ENCODE data around the gene TSEN34.

The TSEN34 gene

DNA sequence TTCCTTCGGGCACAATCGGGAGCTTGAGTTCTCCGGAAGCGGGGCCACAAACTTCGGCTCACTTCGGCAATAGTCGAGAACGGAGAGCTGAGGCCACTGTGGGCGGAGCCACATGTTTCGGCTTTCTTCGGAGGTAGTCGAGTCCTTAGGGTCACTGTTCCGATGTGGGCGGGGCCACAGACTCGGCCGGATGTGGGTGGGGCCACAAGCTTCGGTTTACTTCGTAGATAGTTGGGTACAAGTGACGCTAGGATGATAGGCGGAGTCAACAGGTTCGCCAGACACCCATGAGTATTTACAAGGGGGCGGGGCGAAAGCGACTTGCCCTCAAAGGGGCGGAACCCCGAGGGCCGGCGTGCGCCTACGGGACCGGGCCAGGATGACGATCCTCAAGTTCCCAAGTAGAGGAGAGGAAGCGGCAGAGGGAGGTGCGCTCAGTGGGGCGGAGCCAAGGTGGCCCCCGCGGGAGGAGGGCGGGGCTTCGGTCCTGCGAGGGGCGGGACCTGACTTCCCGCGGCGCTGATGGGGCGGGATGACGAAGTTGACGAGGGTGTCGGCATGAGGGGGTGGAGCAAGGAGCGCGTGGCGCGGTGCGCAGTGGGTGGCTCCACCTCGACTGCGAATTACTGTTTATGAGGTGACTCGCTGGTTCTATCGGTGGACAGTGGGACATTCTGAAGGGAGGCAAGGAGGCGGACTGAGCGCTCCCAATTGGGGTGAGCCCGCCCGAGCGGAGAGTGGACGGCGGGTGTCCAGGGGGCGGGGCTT lies 1.2 kb upstream of the TSEN34 start (continued):
- no peak for TF ChIP-seq ZNF701 (tag by site-specific recombination; IDR thresholded peaks at IDR 0.05)
- no peak for TF ChIP-seq ZNF302 (tag by site-specific recombination; IDR thresholded peaks at IDR 0.05; ENCODE audit: low read depth)
- peak; percentile 99 for TF ChIP-seq SCRT2 (tag by site-specific recombination; IDR thresholded peaks at IDR 0.05)
- 0 out of 2 replicates have a peak, but pooled peaks have one; percentile 39 for TF ChIP-seq ZNF660 (tag by site-specific recombination; IDR thresholded peaks at IDR 0.05)
- peak; percentile 83 for TF ChIP-seq SP7 (tag by site-specific recombination; IDR thresholded peaks at IDR 0.05)
- TF ChIP-seq, protein P1, sequence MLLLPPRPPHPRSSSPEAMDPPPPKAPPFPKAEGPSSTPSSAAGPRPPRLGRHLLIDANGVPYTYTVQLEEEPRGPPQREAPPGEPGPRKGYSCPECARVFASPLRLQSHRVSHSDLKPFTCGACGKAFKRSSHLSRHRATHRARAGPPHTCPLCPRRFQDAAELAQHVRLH (tag by site-specific recombination; IDR thresholded peaks at IDR 0.05) = 0 out of 2 replicates have a peak, but pooled peaks have one; percentile 36
- TF ChIP-seq KLF16 (tag by site-specific recombination; IDR thresholded peaks at IDR 0.05) = peak; percentile 94
- peak; percentile 74; the same call in 1 of the 2 replicates for TF ChIP-seq ZNF391 (tag by site-specific recombination; IDR thresholded peaks at IDR 0.05; ENCODE audit: borderline replicate concordance, low read depth)
- peak; percentile 28; the same call in 1 of the 2 replicates for TF ChIP-seq ZBTB8A (tag by site-specific recombination; IDR thresholded peaks at IDR 0.05)
- 0 out of 2 replicates have a peak, but pooled peaks have one; percentile 25 for TF ChIP-seq KLF10 (tag by site-specific recombination; IDR thresholded peaks at IDR 0.05)
- TF ChIP-seq ZNF155 (tag by site-specific recombination; IDR thresholded peaks at IDR 0.05) = 0 out of 2 replicates have a peak, but pooled peaks have one; percentile 22
- TF ChIP-seq, protein P2, sequence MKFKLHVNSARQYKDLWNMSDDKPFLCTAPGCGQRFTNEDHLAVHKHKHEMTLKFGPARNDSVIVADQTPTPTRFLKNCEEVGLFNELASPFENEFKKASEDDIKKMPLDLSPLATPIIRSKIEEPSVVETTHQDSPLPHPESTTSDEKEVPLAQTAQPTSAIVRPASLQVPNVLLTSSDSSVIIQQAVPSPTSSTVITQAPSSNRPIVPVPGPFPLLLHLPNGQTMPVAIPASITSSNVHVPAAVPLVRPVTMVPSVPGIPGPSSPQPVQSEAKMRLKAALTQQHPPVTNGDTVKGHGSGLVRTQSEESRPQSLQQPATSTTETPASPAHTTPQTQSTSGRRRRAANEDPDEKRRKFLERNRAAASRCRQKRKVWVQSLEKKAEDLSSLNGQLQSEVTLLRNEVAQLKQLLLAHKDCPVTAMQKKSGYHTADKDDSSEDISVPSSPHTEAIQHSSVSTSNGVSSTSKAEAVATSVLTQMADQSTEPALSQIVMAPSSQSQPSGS (tag by site-specific recombination; IDR thresholded peaks at IDR 0.05; ENCODE audit: low read depth) = peak; percentile 33
- TF ChIP-seq KLF1 (tag by site-specific recombination; IDR thresholded peaks at IDR 0.05) = peak; percentile 95
- peak; percentile 99 for TF ChIP-seq KLF8 (tag by site-specific recombination; IDR thresholded peaks at IDR 0.05)
- TF ChIP-seq, protein P3, sequence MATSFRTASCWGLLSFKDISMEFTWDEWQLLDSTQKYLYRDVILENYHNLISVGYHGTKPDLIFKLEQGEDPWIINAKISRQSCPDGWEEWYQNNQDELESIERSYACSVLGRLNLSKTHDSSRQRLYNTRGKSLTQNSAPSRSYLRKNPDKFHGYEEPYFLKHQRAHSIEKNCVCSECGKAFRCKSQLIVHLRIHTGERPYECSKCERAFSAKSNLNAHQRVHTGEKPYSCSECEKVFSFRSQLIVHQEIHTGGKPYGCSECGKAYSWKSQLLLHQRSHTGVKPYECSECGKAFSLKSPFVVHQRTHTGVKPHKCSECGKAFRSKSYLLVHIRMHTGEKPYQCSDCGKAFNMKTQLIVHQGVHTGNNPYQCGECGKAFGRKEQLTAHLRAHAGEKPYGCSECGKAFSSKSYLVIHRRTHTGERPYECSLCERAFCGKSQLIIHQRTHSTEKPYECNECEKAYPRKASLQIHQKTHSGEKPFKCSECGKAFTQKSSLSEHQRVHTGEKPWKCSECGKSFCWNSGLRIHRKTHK (tag by site-specific recombination; IDR thresholded peaks at IDR 0.05) = no peak
- peak; percentile 85 for TF ChIP-seq EGR2 (tag by site-specific recombination; IDR thresholded peaks at IDR 0.05; ENCODE audit: low read depth)
- TF ChIP-seq ZFHX2 (tag by site-specific recombination; conservative IDR thresholded peaks at IDR 0.05) = peak; percentile 87
- no peak for TF ChIP-seq ZNF404 (tag by site-specific recombination; IDR thresholded peaks at IDR 0.05)
- TF ChIP-seq, protein P4, sequence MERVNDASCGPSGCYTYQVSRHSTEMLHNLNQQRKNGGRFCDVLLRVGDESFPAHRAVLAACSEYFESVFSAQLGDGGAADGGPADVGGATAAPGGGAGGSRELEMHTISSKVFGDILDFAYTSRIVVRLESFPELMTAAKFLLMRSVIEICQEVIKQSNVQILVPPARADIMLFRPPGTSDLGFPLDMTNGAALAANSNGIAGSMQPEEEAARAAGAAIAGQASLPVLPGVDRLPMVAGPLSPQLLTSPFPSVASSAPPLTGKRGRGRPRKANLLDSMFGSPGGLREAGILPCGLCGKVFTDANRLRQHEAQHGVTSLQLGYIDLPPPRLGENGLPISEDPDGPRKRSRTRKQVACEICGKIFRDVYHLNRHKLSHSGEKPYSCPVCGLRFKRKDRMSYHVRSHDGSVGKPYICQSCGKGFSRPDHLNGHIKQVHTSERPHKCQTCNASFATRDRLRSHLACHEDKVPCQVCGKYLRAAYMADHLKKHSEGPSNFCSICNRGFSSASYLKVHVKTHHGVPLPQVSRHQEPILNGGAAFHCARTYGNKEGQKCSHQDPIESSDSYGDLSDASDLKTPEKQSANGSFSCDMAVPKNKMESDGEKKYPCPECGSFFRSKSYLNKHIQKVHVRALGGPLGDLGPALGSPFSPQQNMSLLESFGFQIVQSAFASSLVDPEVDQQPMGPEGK (tag by site-specific recombination; IDR thresholded peaks at IDR 0.05) = peak; percentile 97
- TF ChIP-seq, protein P5, sequence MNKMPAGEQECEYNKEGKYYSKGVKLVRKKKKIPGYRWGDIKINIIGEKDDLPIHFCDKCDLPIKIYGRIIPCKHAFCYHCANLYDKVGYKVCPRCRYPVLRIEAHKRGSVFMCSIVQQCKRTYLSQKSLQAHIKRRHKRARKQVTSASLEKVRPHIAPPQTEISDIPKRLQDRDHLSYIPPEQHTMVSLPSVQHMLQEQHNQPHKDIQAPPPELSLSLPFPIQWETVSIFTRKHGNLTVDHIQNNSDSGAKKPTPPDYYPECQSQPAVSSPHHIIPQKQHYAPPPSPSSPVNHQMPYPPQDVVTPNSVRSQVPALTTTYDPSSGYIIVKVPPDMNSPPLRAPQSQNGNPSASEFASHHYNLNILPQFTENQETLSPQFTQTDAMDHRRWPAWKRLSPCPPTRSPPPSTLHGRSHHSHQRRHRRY (tag by site-specific recombination; IDR thresholded peaks at IDR 0.05) = no peak
- TF ChIP-seq GLI4 (tag by site-specific recombination; IDR thresholded peaks at IDR 0.05) = peak; percentile 53; the same call in 1 of the 2 replicates
- peak; percentile 71 for TF ChIP-seq ZFP69B (tag by site-specific recombination; IDR thresholded peaks at IDR 0.05)
- peak; percentile 90 for TF ChIP-seq ZIC2 (tag by site-specific recombination; IDR thresholded peaks at IDR 0.05)
- peak; percentile 9; the same call in 1 of the 2 replicates for TF ChIP-seq OSR2 (tag by site-specific recombination; IDR thresholded peaks at IDR 0.05)
- peak; percentile 78; the same call in 1 of the 2 replicates for TF ChIP-seq ZNF561 (tag by site-specific recombination; IDR thresholded peaks at IDR 0.05; ENCODE audit: borderline replicate concordance)
- peak; percentile 98 for TF ChIP-seq SP3 (tag by site-specific recombination; IDR thresholded peaks at IDR 0.05)
- peak; percentile 84; the same call in 1 of the 2 replicates for TF ChIP-seq ZNF324 (tag by site-specific recombination; IDR thresholded peaks at IDR 0.05)
- peak; percentile 41; the same call in 1 of the 2 replicates for TF ChIP-seq WT1 (tag by site-specific recombination; IDR thresholded peaks at IDR 0.05)
- TF ChIP-seq, protein P6, sequence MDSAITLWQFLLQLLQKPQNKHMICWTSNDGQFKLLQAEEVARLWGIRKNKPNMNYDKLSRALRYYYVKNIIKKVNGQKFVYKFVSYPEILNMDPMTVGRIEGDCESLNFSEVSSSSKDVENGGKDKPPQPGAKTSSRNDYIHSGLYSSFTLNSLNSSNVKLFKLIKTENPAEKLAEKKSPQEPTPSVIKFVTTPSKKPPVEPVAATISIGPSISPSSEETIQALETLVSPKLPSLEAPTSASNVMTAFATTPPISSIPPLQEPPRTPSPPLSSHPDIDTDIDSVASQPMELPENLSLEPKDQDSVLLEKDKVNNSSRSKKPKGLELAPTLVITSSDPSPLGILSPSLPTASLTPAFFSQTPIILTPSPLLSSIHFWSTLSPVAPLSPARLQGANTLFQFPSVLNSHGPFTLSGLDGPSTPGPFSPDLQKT (IDR thresholded peaks at IDR 0.05; ENCODE audit: borderline replicate concordance, low read depth, low read length) = 0 out of 2 replicates have a peak, but pooled peaks have one; percentile 61
- peak; percentile 95 for TF ChIP-seq ZNF629 (tag by site-specific recombination; IDR thresholded peaks at IDR 0.05)
- no peak for TF ChIP-seq ZNF48 (tag by site-specific recombination; IDR thresholded peaks at IDR 0.05)
- TF ChIP-seq, protein P7, sequence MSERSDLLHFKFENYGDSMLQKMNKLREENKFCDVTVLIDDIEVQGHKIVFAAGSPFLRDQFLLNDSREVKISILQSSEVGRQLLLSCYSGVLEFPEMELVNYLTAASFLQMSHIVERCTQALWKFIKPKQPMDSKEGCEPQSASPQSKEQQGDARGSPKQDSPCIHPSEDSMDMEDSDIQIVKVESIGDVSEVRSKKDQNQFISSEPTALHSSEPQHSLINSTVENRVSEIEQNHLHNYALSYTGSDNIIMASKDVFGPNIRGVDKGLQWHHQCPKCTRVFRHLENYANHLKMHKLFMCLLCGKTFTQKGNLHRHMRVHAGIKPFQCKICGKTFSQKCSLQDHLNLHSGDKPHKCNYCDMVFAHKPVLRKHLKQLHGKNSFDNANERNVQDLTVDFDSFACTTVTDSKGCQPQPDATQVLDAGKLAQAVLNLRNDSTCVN (tag by site-specific recombination; optimal IDR thresholded peaks at IDR 0.05) = peak; percentile 51

Measured in HEK293 (cell line).